Thyroid gland (tissue), 4 donors: ENCODE data around the gene APBA3.

Experiments
- CTCF ChIP-seq, 6 experiments: fragments of 200-600 bp in 3 of 6; fragments of 450-650 bp in 3 of 6; sonication (generic) in 3 of 6; IDR thresholded peaks; one replicate each; pipeline ENCODE4 v1.5.1; 2016 to 2019; ENCODE audit warnings: antibody characterized with exemption in 6 of 6, mild to moderate bottlenecking in 2 of 6, inconsistent platforms in 1 of 6, moderate library complexity in 1 of 6
- POLR2A ChIP-seq, 2 donors: fragments of 450-650 bp; IDR thresholded peaks; one replicate each; pipeline ENCODE4 v1.6.1; 2017; ENCODE audit warnings: antibody characterized with exemption in 2 of 2, mild to moderate bottlenecking in 2 of 2, moderate library complexity in 1 of 2

GRCh38 chr19:3725640-3726310, 35.7 kb downstream of the APBA3 start:
- TF ChIP-seq CTCF (IDR thresholded peaks at IDR 0.05) (no peak), POLR2A (IDR thresholded peaks at IDR 0.05) (peak in 1 of 2 donors; percentile 80)
